Stimulated activated CD8-positive, alpha-beta memory T cell treated with anti-CD3 and anti-CD28 coated beads, Interleukin-12 subunit alpha, Interleukin-12 subunit beta, amount 100 ng/mL, for 1 hour (primary cell): Measurements from ENCODE around the gene FAM98C.

Experiments
- DNase-seq: peaks from one replicate; pipeline ENCODE4 v3.0.0-alpha.2; 2020; ENCODE audit warnings: low read depth

The FAM98C gene

GRCh38 chr19:38457202-38457601 lies 54.3 kb downstream of the FAM98C start:
- DNase-seq: no peak

GRCh38 chr19:38457690-38458405 lies 55.0 kb downstream of the FAM98C start:
- DNase-seq: no peak
